Neural progenitor cell (in vitro differentiated cells): Measurements from ENCODE around the gene KRTAP10-4.

Source experiments
- CTCF ChIP-seq: fragments of 200-600 bp; sonication (generic); IDR thresholded peaks from 2 replicates; pipeline ENCODE4 v1.5.1; 2017; ENCODE audit warnings: antibody characterized with exemption, mild to moderate bottlenecking
- EZH2 ChIP-seq: fragments of 200-600 bp; sonication (generic); IDR thresholded peaks from 2 replicates; pipeline ENCODE4 v1.6.1; 2017; ENCODE audit warnings: antibody characterized with exemption, mild to moderate bottlenecking, moderate library complexity

GRCh38 chr21:44567481-44568171 is 5.9 kb upstream of the KRTAP10-4 start:
- no peak for TF ChIP-seq CTCF
- TF ChIP-seq EZH2, result no peak
